Testis (tissue), 2 donors: ENCODE data around the gene RHBG.

Source experiments
- POLR2A ChIP-seq: fragments of 450-650 bp; IDR thresholded peaks from one replicate; pipeline ENCODE4 v1.6.1; 2017; ENCODE audit warnings: antibody characterized with exemption, mild to moderate bottlenecking, moderate library complexity
- TF ChIP-seq, protein P1 (sequence below), 3 experiments: fragments of 450-650 bp in 2 of 3; fragments of 200-600 bp in 1 of 3; sonication (generic) in 1 of 3; IDR thresholded peaks; one replicate each; pipeline ENCODE4 v1.5.1; 2016 to 2019; ENCODE audit warnings: antibody characterized with exemption in 3 of 3, mild to moderate bottlenecking in 2 of 3, moderate library complexity in 1 of 3

DNA sequence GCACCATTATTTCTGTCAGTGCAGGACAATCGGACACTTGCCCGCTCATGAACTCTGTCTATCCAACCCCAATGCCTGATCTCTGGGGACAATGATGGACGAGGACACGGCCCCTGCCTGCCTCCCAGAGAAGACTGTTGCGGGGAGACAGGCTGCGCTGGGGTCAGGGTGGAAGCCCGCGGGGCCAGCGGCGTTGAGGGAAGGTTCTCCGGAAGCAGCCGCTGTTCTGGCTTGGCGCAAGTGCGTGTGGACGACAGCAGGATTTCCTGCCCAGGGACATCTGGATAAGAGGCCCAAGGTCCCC, 18.8 kb downstream of the RHBG start:
- TF ChIP-seq, protein P1, sequence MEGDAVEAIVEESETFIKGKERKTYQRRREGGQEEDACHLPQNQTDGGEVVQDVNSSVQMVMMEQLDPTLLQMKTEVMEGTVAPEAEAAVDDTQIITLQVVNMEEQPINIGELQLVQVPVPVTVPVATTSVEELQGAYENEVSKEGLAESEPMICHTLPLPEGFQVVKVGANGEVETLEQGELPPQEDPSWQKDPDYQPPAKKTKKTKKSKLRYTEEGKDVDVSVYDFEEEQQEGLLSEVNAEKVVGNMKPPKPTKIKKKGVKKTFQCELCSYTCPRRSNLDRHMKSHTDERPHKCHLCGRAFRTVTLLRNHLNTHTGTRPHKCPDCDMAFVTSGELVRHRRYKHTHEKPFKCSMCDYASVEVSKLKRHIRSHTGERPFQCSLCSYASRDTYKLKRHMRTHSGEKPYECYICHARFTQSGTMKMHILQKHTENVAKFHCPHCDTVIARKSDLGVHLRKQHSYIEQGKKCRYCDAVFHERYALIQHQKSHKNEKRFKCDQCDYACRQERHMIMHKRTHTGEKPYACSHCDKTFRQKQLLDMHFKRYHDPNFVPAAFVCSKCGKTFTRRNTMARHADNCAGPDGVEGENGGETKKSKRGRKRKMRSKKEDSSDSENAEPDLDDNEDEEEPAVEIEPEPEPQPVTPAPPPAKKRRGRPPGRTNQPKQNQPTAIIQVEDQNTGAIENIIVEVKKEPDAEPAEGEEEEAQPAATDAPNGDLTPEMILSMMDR (IDR thresholded peaks at IDR 0.05), result no peak
- no peak for TF ChIP-seq POLR2A
